Frontal cortex (tissue), 4 donors: Measurements from ENCODE around the gene CD22. TPM values are rescaled to one million over a fixed set of nuclear protein-coding genes. Genes with fewer than 3 reads are reported as not detected.

Experiments
- DNase-seq, 2 donors: peaks; one replicate each; pipeline ENCODE4 v3.0.0; 2012; ENCODE audit warnings: low spot score in 2 of 2
- FAIRE-seq: peaks from 2 replicates; lab custom pipeline; 2012; peaks lifted over from hg19 to GRCh38; lab: Jason Lieb, UNC
- total RNA-seq: library from RNA; depleted of rRNA; stranded (reverse); fragments of >200 nt; gene quantifications from one replicate; pipeline ENCODE4 v1.2.3, GENCODE V29; 2014
- donor health status: control.
- donor health status: control.
- donor health status: control.

Gene CD22
- total RNA-seq, 1 donor from 2014 or later, result not detected

DNA sequence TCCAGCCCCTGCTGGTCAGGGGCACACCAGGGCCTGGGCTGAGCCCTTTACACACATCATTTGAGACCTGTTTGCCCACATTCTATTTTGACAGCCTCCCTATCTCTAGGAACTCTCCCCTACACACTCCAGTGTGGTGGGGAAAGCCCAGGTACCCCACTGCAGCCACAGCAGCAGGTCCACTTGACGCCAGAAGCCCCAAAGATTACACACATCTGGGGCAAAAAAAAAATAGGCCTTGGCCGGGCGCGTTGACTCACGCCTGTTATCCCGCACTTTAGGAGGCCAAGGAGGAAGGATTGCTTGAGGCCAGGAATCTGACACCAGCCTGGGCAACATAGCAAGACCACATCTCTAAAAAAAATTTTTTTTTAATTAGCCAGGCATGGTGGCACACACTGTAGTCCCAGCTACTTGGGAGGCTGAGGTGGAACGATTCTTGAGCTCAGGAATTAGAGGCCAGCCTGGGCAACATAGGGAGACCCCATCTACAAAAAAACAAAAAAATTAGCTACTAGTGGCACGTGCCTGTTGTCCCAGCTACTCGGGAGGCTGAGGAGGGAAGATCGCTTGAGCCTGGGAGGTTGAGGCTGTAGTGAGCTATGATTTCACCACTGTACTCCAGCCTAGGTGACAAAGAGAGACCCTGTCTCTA lies 18.0 kb upstream of the CD22 start:
- no peak for DNase-seq
- FAIRE-seq, result no peak

DNA sequence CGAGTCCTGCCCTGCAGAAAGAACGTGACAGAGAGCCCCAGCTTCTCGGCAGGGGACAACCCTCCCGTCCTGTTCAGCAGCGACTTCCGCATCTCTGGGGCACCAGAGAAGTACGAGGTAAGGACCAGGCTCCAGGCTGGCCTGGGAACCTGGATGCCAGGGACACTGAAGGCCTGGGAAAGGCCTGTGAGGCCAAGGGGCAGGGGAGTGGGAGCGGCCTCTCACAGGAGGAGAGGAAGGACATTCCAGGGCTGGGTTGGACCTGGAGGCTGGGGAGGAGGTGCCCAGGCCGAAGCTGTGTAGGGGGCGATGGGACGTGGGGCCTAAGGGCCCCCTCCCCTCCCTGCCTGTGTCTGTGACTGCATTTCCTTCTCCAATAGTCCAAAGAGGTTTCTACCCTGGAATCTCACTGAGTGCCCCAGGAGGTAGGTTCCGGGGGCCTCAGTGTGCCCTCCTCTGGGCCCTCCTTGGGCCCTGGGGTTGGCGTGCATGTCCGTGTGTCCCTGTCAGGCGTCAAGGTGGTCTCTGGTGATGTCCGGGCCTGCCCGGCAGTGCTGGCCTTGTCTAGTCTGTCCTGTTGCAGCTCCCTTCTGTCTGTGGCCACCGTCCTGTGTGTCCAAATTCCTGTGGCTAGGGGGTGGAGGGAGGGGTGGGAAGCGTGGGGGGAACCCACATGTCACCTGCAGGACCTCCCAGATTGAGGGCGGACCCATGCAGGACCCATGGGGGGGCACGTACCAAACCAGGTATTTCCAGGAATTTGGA lies 16.9 kb upstream of the CD22 start:
- no peak for DNase-seq
- FAIRE-seq, result no peak

DNA sequence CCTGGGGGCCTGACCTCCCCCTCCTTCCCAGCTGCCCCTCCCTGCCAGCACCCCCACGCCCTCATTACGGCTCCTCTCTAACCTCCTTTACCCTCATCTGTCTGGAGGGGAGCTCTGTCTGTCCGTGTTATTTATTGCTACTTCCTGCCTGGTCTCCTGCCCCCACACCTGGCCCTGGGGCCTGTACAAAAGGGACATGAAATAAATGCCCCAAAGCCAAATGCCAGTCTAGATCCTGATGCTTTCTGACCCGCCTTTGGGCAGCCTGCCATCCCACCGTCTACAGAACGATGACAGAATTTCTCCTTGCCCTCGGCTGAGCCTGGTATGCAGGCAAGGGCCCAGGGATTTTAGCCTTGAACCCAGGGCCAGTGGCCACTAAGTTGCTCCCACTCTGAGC lies 15.4 kb upstream of the CD22 start:
- FAIRE-seq (no peak), DNase-seq (no peak)

DNA sequence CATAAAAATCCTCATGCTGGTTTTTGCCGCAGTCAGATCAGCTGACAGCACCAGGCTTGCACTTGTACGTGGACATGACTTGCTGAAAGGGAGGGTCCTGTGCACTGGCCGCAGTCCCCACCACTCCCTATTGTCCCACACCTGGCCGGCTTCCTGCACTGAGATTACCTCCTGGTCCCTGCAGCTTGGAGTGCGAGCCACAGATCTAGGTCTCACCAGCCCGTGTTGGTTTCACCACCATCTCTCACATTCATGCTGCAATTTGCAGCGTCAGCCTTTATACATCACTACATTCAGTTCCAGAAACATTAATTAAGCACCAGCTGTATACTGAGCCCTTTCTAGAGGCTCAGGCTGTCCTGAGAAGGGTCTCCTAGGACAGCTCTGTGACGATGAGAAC lies 15.0 kb upstream of the CD22 start:
- no peak for FAIRE-seq
- DNase-seq, result no peak

DNA sequence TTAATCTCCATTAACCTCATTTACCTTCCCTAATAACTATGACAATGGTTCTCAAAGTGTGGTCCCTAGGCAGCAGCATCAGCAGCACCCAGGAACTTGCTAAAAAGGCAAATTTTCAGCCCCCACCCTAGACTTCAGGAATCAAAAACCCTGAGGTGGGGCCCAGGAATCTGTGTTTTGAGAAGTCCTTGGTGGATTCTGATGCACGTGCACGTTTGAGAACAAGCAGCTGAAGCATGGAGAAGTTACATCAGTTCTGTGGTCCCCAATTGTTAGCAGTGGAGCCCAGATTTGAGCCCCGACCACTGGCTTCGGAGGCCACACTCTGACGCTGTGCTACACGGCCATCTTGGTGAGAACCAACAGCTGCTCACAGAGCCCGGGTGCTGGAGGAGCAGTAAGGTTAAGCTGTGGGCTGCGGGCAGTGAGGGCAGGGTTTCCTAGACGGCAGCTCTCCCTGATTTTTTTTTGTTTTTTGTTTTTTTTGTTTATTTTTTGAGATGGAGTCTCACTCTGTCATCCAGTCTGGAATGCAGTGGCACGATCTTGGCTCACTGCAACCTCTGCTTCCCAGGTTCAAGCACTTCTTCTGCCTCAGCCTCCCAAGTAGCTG lies 14.0 kb upstream of the CD22 start:
- FAIRE-seq (no peak), DNase-seq (no peak)

DNA sequence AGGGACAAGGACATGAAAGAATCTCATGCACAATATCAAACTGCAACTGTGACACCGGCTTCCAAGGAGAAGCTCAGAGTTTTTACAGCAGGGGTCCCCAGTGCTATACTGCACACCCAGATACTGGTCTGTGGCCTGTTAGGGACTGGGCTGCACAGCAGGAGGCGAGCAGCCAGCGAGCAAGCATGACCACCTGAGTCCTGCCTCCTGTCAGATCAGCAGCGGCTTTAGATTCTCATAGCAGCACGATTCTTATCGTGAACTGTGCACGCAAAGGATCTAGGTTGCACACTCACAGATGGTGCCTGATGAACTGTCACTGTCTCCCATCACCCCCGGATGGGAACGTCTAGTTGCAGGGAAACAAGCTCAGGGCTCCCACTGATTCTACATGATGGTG lies 13.1 kb upstream of the CD22 start:
- FAIRE-seq (no peak), DNase-seq (no peak)

DNA sequence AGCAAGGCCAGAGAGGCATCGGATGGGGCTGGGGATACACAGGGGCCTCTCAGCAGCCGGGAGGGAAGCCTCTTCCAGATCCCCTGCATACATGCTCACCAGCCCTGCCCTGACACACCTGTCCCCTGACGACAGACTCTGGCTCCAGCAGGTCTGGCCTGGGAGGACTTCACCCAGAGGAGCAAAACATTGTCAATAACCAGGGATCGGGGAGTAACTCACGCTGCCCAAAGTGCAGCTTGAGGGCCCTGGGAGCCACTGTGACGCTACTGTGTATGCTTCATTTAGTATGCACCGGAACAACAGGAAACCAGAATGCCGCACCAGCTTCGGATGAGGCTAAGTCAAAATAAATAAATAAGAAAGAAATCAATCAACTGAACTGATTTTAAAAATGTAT lies 12.4 kb upstream of the CD22 start:
- FAIRE-seq (no peak), DNase-seq (no peak)

DNA sequence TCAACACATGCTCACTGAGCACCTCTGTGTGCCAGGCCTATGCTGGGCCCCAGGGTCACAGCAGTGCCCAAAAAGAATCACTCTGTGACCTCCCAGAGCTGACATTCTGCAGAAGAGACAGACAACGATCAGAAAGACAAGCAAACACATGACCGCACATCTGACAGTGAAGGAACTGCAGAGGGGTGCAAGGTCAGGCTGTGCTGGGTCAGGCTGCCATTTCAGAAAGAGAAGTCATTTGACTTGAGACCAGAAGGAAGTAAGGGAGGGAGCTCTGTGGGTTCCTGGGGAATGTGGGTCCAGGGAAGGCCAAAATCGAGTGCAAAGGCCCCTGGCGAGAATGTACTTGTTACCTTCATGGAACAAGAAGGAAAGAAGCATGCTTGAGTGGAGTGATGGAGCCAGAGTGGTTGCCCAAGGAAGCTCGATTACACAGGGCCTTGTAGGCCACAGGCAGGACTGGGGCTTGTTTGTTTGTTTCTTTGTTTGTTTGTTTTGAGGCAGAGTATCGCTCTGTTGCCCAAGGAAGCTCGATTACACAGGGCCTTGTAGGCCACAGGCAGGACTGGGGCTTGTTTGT lies 11.4 kb upstream of the CD22 start:
- no peak for FAIRE-seq

DNA sequence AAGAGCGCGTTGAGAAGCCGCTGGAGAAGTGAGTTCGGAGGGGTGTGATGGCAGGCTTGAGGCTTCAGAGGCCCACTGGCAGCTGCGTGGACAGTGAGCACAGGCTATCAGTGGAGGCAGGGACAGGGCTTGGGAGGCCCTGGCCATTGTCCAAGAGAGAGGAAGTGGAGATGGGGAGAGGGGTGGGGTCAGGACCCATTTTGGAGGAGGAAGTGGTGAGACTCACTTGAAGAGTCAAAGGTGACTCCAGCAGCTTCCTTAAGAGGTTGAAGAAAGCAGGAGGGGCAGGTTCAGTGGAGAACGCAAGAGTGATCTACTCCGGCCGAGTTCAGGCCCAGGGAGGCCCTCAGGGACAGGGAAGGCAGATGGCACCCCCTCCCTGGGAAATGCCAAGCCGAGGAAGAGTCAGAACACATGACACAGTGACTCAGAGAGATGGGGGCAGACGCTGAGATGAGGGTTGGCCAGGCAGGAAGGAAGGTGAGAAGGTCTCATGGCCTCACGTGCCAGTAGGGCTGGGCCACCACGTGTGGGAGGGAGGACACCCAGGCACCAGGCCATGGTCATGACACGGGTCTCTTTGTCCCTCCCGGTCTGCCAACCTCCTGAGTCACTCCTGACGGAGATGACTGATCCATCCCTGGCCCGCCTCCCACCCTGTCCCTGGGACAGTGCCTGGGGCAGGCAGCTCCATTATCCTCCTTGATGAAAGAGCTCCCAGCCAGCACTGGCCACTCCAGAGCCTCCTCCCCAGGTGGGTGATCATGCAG lies 10.1 kb upstream of the CD22 start:
- FAIRE-seq (no peak), DNase-seq (peak in 1 of 2 donors; percentile 47)

More for the DNA sequence above, 11.4 kb upstream of the CD22 start:
- no peak for DNase-seq

DNA sequence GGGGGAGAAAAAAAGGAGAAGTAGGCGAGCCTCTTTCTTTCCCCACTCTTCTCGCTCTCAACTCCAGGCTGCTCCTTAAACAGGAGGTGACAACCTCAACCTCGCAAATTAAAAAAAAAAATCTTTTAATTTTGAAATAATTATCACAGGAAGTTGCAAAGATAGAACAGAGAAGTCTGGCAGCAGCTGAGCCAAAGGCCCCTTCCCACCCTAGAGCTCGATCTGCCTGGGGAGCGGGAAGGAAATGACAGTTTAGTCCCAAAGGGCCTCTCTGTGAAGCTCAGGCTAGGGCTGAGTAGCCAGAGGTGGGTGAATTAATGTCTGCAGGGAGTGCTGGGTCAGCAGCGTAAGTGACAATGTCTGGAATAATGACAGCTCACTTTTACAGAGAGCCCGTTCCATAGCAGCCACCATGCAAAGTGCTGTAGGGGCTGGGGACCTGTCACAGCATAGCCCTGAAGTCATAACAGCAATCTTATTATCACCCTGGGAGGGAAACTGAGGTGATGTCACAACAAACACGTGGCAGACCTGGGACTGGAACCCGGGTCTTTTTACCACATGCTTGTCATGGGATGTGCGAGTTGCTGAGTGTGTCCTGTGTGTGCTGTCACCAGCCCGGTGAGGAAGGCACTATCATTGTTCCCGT lies 8.8 kb upstream of the CD22 start:
- FAIRE-seq, result no peak
- DNase-seq, result no peak

DNA sequence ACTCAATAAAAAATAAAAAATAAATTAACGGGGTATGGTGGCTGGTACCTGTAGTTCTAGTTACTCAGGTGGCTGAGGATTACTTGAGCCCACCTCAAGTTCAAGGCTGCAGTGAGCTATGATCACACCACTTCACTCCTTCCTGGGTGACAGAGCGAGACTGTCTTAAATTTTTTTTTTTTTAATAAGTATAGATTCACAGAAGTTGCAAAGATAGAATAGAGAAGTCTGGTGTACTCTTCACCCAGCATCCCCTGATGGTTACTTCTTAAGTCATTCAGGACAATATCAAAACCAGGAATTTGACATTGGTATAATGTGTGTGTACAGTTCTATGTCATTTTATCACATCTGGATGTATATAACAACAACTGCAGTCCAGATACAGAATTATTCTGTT lies 7.7 kb upstream of the CD22 start:
- no peak for FAIRE-seq

DNA sequence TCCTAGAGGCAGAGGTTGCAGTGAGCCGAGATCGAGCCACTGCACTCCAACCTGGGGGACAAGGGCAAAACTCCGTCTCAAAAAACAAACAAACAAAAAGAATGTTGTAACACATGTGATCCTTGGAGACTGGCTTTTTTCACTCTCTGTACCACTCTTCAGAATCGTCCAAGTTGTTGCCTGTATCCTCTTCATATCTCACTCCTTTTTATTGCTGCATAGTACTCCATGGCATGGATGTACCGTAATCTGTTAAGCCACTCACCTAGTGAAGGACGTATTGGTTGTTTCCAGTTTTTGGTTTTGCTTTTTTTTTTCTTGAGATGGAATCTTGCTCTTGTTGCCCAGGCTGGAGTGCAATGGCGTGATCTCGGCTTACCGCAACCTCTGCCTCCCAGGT lies 7.0 kb upstream of the CD22 start:
- no peak for FAIRE-seq
- DNase-seq, result no peak

More for the DNA sequence above, 7.7 kb upstream of the CD22 start:
- DNase-seq, result no peak

DNA sequence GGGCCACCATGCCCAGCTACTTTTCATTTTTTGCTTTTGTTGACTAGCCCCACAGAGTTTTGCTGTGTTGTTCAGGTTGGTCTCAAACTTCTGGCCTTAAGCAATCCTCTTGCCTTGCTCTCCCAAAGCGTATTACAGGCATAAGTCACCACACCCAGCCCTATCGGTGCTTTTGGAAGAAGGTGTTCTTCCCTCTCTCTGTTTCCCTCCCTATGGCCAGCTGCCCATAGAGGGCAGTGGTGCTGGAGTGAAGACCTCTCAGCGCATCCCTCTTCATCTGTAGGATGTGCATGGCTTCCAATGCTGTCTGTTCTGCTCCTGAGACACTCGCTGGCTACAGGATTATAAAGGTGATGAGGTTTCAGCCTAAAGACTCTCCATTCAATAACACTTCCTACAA lies 1.3 kb upstream of the CD22 start:
- FAIRE-seq (no peak), DNase-seq (no peak)

DNA sequence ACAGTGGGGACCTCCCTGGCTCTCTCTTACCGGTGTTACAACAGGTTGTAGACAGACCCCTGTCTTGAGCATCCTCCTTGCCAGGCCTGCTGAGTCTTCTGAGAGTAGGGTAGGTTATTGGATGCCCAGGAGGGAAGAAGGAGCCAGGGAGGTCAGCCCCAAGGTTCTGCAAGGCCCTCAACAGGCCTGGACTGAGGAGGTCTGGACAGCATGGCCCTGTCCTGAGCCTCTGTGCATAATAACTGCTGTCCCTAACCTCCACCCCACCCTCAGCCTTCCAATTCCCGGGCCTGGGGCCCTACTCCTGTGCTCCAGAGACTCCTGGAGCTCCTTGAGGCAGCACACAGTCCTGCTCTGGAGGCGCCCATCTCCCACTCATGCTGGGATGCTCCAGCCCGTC lies 336 bp downstream of the CD22 start:
- DNase-seq (no peak), FAIRE-seq (no peak)

DNA sequence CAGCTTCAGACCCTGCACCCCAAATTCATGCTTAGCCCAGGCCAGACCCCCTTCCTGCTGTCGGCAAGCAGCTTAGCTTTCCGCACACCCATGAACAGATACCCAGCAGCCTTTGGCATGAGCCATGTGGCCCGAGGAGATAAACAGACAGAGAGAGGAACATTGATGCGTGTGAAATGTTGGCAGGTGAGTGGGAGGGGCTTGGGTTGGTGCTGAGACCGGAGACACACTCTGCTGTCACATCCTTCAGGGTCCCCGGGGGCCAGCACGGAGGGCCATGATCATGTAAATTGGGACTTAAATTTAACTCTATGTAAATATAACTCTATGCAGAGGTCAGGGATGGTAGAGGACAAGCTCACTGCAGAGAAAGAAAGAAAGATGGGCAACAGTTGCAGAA lies 1.5 kb downstream of the CD22 start:
- FAIRE-seq, result no peak

DNA sequence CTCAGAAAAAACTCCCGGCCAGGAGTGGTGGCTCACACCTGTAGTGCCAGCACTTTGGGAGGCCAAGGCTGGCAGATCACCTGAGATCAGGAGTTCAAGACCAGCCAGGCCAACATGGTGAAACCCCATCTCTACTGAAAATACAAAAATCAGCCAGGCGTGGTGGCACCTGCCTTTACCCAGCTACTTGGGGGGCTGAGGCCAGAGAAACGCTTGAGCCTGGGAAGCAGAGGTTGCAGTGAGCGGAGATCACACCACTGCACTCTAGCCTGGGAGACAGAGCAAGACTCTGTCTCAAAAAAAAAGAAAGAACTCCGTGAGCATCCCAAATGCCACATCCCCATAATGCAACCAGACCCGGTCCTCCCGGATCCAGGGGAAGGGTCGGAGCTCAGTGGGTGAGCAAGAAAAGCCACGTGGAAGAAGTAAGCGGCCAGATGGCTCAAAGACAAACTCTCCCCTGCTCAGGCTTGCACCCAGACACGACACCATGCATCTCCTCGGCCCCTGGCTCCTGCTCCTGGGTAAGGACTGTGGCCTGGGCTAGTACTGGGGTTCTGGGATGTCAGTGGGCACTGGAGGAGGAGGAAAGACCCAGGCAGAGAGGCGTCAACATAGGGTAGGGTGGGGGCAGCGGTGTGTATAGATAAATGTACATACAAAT lies 2.7 kb downstream of the CD22 start:
- DNase-seq, result no peak
- no peak for FAIRE-seq

More for the DNA sequence above, 1.5 kb downstream of the CD22 start:
- DNase-seq, result no peak

DNA sequence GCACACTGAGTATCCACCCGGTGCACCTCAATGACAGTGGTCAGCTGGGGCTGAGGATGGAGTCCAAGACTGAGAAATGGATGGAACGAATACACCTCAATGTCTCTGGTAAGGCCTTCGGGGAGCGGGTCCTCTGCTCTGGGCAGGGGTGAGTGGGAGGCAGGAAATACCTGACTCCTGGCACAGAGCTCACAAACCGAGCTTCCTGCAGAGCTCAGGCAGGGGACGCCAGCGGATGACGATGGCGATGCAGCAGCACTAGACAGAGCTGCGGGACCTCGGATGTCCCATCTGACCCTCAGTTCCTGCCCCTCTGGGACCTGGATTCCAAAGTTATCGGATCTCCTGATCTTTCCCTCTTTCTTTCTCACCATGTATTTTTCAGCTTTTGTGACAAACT lies 3.8 kb downstream of the CD22 start:
- no peak for FAIRE-seq
- no peak for DNase-seq

DNA sequence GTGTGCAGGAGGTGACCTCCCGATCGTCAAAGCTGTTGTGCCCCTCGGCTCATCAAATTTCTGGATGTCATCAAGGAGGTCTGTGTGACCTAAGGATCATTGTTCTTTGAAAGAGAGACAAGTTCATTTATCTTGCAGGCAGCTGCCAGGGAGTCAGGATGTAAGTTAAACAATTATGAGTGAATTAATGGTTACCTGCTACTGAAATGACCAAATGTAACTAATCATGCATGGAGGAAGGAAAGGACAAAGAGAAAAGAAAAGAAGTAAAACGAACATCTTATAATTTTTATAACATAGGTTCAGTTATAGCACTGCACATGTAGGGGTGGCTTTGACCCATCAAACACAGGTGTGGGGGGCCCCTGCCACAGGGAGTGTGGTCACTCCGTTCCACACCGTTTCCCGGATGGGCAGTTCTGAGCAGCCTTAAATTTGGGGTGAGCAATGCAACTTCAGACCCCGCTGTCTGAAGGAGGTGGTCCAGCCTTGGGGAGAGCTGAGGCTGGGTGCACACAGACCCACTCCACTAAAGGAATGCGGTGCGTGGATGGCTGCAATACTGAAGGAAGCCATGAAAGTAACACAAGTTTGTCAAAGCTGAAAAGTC lies 5.3 kb downstream of the CD22 start:
- no peak for DNase-seq
- no peak for FAIRE-seq
